Measurements from ENCODE around the gene PPA2.

PPA2 gene

DNA sequence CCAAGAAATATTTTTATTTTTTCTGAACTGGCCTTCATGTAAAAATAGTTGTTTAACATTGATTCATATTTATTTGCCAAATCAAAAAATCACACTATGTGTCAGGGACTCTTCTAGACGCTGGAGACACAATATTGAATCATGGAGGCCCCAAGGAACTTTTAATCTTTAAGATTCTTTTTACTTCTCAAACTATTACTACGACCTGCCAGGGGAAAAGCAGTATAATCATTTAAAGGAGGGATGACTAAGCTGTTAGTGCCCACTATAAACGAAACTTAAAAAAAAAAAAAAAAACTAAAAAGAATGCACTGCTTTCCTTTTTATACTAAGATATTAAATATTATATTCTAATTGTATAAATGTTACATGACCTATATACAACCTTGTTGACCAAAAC lies 84.7 kb downstream of the PPA2 start:
- no peak for DNase-seq (ENCODE audit: low spot score)

DNA sequence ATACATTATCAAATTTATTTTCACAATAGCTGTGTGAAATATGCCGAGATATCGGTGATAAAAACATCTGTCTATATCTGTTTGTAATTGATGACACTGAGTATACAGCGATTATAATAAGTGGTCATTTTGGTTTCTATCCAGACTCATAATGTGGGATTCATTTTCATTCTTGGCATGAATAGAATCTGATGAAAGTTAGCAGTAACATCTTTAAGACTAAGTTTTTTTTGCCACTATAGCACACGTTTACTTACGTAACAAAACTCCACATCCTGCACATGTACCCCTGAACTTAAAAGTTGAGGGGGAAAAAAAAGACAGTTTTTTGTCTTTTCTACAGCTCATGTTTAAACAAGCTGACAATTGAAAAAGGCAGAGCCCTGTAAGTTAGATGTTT lies 86.4 kb downstream of the PPA2 start:
- no peak for DNase-seq (ENCODE audit: low spot score)

DNA sequence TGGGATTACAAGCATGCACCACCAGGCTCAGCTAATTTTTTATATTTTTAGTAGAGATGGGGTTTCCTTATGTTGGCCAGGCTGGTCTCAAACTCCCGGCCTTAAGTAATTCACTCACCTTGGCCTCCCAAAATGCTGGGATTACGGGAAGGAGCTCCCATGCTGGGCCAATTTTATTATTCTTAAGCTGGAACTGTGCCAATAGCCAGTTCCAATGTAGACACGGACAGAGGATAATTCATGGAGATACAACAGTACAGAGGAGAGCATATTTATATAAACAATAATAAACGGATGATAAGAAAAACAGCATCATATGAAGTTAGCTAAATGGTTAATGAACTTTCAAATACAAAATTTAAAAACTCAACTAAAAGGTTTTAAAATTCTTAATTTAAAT lies 87.8 kb downstream of the PPA2 start:
- DNase-seq (ENCODE audit: low spot score), result no peak

DNA sequence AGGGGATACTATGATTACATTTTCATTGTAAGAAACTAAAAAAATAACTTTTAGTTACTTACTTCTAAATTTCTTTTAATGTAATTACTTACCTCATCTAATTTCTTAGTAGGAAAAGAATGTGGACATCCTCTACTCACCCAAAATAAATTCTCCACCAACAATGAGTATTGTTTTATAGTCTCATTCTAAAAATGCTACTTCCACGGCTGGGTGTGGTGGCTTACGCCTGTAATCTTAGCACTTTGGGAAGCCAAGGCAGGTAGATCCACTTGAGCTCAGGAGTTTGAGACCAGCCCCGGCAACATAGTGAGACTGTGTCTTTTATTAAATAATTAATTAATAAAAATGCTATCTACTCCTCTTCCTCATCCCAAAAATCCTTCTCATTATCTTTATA lies 99.8 kb downstream of the PPA2 start:
- DNase-seq (ENCODE audit: low spot score), result no peak

DNA sequence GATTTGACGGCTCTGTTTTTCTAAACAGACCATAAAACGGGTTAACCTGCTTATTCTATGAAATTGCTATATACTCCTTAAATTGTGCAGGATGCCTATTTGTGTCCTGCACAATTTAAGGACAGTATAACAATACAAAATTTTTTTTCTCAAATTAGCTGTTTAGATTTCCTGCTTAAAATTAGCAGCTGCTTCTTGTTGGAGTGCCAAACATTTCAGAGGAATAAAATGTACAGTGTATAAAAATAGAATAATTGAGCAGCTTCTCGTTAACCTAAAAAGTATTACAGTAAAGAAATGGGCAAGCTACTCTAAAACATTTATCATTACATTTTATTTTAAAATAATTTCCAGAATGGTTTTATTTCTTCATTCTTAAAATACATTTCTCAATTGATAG lies 100.5 kb downstream of the PPA2 start:
- no peak for DNase-seq (ENCODE audit: low spot score)

DNA sequence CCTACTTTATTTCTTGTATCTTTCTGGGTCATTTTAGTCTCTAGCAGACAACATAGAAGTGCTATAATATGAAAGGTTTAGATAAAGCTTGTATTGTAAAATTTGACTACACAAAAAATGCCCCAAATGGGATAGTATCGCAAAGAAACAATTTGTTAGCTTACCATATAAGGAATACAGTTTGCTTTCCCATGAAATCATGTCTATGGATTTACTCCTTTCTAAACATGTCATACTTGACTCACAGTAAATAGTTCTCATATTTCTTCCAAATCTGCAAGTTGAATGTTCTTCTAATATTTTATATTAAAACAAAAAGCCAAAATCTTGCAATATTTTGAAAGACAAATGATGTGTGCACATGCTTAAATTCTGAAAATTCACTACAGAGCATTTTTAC lies 103.9 kb downstream of the PPA2 start:
- DNase-seq (ENCODE audit: low spot score), result no peak

DNA sequence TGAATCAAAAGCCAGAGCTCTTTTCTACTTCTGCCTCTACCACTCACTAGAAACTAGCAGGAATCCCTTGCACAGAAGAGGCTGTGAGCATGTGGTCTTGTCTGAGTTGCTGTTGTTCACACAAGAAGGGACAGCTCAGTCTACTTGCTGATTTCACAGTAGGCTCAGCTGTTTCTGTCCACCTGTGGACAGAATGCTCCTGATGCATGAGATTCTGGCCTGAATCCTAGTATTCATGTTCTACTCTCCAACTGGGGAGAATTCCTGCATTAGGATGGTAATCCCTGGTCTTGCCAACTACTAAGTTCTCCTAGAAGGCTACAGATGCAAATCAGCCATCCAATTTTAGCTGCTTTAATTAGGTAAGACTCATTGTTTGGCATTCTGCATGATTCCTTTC lies 112.8 kb downstream of the PPA2 start:
- no peak for DNase-seq (ENCODE audit: low spot score)

DNA sequence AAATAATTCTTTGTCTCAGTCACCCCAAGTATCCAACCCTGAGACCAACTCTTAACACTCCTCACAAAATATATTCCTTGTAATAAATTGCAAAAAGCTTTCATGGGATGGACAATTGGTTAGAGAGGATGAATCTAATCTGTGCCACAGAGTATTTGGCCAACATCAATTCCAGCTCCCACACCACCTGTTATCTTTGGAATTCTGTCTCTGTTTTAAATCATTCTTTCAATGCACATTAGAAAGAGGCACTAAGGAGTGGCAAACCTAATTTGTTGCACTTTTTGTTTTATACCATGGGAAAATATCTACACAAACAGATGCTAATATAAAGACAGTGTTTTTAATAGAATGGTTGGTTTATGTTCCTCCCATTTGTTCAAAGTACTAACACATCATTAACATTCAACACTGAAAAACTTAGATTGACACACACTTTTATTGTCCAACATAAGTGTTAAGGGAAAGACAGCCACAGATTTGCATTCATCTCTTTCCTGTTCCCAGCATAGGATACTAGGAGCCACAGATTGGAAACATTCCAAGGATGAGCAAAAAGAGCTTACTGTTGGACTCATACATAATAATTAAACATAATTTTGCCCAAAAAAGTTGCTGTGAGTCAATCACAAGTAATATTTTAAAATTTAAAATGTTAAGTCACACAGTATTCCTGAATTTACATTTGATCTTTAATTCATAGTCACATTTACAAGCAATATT lies 116.4 kb downstream of the PPA2 start:
- DNase-seq (ENCODE audit: low spot score), result no peak

DNA sequence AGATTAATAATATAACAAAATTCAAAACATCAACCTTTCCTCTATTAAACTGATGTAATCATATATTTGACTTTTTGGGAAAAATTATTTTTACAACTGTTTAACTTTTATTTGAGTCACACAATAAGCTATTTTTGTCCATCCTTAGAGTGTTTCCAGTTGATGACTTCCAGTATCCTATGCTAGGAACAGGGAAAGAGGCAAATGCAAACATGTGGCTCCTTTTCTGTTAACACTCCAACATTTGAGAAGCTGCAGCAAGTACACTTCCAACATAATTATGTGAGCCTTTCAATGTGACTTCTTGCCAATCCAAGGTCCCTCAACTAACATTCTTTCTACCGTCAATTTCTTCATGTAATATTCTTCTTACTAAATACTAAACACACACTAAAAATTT lies 117.7 kb downstream of the PPA2 start:
- DNase-seq (ENCODE audit: low spot score), result no peak

DNA sequence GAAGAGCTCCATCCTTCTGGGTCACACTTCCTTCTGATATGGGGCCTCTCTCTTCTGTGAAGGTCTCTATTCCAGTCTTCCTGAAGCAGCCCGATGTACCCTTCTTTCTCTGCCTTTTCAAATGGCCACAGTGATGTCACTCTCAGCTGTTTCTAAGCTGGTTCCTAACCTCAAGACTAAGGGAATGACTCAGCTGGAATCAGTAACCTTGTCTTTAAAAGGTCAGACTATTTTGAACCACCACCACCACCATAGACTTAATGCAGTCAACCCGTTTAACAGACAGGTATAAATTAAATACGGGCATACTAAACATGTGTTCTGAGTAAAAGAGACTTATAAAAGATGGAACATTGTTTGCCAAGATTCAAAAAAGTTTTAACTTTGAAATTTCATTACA lies 121.0 kb downstream of the PPA2 start:
- DNase-seq (ENCODE audit: low spot score), result no peak

DNA sequence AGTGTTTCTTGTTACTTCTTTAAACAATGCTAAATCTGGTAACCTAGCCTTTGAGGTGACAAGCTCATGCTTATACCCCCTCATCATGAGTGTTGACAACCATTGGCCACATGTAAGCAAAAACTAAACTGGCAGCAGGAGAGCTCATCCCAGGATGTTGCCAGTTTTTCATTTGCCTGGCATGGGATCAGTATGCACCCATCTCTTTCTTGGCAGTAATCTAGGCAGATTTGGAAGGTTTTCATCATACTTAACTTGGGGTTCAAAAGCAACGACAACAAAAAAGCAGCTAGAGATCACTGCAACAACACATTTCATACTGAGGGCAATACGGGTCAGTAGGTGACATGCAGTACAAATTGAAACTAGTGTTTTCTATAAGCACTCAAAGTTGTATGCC lies 122.0 kb downstream of the PPA2 start:
- DNase-seq (ENCODE audit: low spot score), result no peak

DNA sequence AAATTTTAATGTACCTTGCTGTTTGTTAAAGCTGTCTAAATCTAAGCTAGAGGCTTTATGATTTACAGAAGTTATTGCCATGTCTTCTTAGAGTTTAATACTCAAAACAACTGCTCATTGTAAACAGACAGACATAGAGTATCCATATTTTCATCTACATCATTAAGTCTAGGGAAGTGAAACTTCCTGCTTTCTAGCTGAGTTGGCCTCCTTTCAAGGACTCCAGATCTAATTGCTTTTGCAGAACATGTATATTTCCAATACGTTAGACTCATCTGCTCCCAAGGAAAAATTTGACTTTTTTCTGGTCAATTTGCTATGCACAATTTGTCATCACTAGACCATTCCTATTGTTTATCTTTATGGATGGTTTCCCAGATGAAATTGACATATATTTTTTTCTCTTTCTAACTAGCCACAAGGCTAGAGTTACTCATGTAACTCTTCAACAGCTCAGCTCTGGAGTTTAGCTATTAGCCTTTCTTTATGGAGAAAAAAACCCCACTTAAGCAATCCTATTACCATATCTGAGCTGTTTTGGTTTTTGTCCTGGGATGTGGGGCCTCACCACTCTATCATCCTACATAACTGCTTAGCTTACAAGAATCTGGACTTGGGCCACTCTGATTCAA lies 122.9 kb downstream of the PPA2 start:
- no peak for DNase-seq (ENCODE audit: low spot score)

DNA sequence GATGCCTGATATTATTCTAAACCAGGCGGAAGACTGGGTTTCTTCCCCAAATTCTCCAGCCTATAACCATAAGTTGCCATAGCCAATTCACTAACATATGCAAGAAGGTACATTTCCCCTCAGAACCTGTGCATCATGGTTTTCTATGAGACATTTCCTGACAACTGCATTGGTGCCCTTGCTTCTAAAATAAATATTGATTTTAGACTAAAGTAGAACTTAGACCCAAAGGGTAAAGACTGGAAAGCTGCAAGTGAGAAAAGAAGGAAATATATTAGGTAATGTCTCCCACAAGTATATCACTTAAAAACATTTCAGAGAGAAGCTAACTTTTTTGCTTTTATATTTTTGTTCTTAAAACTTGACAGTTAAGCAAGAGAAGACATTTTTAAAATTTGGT lies 125.1 kb downstream of the PPA2 start:
- no peak for DNase-seq (ENCODE audit: low spot score)

DNA sequence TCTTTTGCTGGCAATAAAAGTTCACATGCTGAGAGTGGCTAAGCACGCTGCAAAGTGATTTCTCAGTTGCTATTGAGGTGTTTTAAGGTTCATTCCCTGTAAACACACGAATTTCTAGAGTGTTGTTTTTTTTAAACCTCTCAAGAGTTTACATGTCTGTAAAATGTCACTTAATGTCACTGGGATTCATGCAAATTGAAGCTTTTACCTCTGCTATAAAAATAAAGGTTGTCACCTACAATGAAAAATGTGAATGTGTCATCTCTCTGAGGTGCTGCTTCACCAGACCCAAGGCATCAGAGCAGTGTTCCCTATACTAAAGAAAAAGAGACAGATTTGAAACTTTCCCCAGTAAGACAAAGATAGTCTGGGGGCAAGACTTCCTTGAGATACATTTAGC lies 127.0 kb downstream of the PPA2 start:
- DNase-seq (ENCODE audit: low spot score), result no peak

DNA sequence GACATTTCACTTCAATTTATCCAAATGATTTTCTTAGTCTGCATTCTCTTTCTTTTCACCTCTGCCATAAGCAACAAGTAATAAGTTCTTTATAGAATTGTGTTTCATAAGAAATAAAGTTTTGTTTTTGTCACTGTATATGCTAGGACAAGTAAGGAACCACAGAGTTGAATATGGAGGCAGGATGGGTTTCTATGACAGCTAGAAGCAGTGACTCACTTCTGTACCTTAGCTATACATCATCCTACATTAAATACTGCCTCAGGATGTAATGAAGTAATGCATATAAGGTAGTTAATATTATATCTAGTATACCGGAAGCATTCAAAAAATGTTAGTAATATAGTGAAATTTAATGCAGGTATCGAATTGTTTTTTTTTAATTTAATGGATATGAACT lies 128.0 kb downstream of the PPA2 start:
- DNase-seq (ENCODE audit: low spot score), result no peak

DNA sequence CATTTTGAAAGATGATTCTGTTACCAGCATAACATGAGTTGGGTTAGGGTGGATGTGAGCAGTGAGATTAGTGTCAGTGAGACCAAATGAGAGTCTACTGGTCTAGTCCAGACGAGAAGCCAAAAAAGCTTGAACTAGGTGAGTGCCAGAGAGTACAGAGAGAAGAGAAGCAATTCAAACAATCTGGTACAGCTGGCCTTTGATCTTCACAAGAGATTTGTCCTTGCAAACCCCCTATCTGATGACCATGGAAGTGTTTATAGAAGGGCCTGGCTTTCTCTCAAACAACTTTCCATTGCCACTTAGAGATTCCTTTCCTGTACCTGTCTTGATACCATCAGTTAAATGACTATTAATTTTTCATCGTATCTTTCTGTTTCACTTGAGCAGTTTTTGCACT lies 128.5 kb downstream of the PPA2 start:
- no peak for DNase-seq (ENCODE audit: low spot score)

DNA sequence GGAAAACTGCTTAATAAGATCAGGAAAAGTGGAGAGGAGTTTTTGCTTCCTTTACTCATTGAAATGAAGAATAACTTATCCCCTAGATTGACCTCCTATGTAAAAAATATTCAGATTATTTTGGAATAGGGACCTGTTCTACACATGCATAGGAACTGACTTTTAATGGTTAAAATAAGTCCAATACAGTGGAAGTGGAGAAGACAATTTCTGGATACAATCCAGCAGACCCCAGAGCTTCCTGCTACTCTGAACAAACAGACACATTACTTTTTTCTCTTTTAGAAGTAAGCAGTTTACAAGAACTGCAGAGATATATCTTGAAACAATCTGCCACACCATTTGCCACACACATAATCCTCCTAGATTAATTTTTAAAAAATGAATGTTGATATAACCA lies 129.7 kb downstream of the PPA2 start:
- no peak for DNase-seq (ENCODE audit: low spot score)

DNA sequence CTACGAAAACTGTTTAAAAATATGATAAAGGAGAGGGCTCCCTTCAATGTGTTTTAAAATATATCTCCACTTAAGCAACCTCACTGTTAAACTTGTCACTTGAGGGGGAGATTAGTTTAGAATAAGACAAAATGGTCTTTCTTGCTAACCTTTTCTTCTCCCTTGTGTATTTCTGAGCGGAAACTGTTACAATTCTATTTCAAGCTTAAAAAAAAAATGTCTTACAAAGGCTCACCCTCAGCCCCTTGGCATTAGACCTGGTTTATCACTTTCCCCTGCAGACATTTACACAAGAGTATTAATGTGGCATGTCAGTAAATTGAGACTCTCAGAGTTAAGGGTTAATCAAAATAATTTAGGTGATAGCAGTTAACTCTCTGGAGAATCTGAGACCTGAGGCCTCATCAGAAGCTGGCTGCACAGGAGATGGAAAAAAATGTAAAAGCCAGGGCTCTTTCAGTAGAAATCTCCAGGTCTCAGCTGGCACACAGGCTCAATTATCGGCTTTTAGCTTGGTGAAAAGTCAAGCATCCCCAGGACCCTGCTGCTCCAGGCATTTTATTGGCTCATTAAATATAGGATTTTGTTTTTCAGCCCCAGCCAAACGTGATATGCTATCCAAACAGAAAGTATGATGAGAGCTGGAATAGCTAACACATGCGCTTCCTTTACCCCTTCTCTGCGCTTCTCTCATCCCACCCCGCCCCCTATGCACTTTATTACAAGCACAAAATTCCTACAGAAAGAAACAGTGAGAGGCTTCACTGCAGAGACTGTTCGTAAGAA lies 130.5 kb downstream of the PPA2 start:
- no peak for DNase-seq (ENCODE audit: low spot score)

DNA sequence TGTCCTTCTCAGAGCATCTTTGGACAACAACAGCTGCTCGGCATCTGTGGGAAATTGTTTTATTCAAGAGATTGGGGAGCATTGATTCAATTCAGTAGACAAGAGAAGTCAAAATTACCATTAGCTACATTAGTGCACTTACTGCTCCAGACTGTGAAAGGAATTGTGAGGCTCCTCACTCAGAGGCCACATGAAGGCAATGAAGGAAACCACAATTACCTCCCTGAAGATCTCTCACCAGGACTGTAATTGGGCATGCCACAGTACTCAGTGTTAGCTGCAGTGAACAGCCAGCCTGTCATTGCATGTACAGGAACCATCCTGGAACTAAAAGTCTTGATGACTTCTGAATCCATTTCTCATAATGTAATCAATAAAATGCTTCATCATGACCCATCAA lies 144.8 kb downstream of the PPA2 start:
- no peak for DNase-seq (ENCODE audit: low spot score)

DNA sequence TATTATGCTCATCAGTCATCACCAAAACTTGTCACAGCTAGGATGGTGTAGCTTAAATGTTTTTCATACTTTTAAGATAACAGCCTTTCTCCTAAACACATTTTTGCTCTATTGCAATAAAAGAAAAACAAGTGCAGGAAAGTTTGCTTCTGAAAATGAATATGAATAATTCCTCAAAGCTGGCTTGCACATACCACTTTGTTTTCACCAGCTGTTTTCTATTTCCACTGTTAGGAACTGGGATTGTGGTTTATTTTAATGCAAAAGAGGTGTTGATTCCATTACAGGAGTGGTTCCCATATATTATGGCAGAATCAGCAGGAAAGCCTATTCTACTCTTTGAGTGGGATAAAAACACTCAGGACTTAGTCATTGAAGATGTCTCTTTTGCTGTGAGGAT lies 145.9 kb downstream of the PPA2 start:
- no peak for DNase-seq (ENCODE audit: low spot score)

DNA sequence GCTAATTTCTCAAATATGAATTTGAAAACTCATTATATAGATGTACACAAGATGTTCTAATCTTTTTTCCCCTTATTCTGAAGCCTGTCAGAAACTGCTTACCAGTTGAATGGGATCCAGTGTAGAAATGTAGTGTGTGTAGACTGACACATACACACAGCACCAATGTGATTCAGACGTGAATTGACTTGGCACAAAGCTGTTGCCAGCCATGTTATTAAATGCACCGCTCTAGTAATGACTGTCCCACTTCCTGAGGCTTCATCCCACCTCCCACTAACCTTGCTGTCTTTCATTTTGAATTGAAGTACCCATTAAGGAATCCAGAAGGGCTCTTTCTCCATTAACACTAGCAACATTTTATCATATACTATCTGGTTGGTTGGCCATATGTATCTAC lies 146.6 kb downstream of the PPA2 start:
- no peak for DNase-seq (ENCODE audit: low spot score)

Data from putamen (tissue), 1 donor.